ENCODE results near the gene MAP4K2. TPM values are rescaled to one million over a fixed set of nuclear protein-coding genes. Genes with fewer than 3 reads are reported as not detected.

The MAP4K2 gene
- total and polyA plus RNA-seq, 9 of the 15 experiments (the other 6 are each of a cell fraction or from before 2014, with no cell fraction given), result 0.13 to 14.5 (median 7.3) TPM

GRCh38 chr11:64778473-64779298 lies 24.3 kb downstream of the MAP4K2 start, which contains the start of gene SF1 (continued):
- TF ChIP-seq FOXJ2 (tag; IDR thresholded peaks at IDR 0.05) (0 out of 2 replicates have a peak, but pooled peaks have one; percentile 21), IRF2 (CRISPR knock-in tag; IDR thresholded peaks at IDR 0.05) (no peak), ATF7 (IDR thresholded peaks at IDR 0.05) (peak; percentile 98), PKNOX1 (IDR thresholded peaks at IDR 0.05) (peak; percentile 96), PHB (CRISPR knock-in tag; IDR thresholded peaks at IDR 0.05) (no peak), ETS1 (conservative IDR thresholded peaks at IDR 0.05; ENCODE audit: control insufficient read depth, low read depth, low read length) (peak; percentile 75; the same call in 1 of the 2 replicates), JUNB (CRISPR knock-in tag; conservative IDR thresholded peaks at IDR 0.05) (no peak), EP400 (IDR thresholded peaks at IDR 0.05) (peak; percentile 82), RAD21 (CRISPR knock-in tag; conservative IDR thresholded peaks at IDR 0.05 in 1 of 2, IDR thresholded peaks at IDR 0.05 in 1 of 2) (no peak), C11orf30 (IDR thresholded peaks at IDR 0.05; ENCODE audit: low read depth) (peak; percentile 81), MNT (conservative IDR thresholded peaks at IDR 0.05) (0 out of 4 replicates have a peak, but pooled peaks of 1 of the 2 experiments have one; percentile 37), ZNF766 (CRISPR knock-in tag; conservative IDR thresholded peaks at IDR 0.05) (no peak), SREBF2 (CRISPR knock-in tag; IDR thresholded peaks at IDR 0.05) (no peak), FOS (IDR thresholded peaks at IDR 0.05; ENCODE audit: extremely low read depth, insufficient read length) (peak; percentile 64), SPI1 (IDR thresholded peaks at IDR 0.05; ENCODE audit: borderline replicate concordance, low read depth, low read length) (peak; percentile 96), SNIP1 (IDR thresholded peaks at IDR 0.05; ENCODE audit: low read depth) (no peak), ASH1L (IDR thresholded peaks at IDR 0.05; ENCODE audit: borderline replicate concordance, low read depth, partially characterized antibody) (peak; percentile 79), KDM1A (IDR thresholded peaks at IDR 0.05) (peak in 1 of 2 experiments; percentile 50; a peak in 2 of 4 replicates), TBP (optimal IDR thresholded peaks at IDR 0.05; ENCODE audit: low read depth, low read length) (peak; percentile 90), SREBF1 (IDR thresholded peaks at IDR 0.05; ENCODE audit: borderline replicate concordance, low read depth, low read length) (no peak), LARP7 (IDR thresholded peaks at IDR 0.05) (no peak), POLR2A (conservative IDR thresholded peaks at IDR 0.05) (peak; percentile 89), ZNF3 (CRISPR knock-in tag; IDR thresholded peaks at IDR 0.05) (no peak), MTA2 (IDR thresholded peaks at IDR 0.05; ENCODE audit: low read depth) (no peak), FOXA3 (CRISPR knock-in tag; conservative IDR thresholded peaks at IDR 0.05 in 1 of 2, IDR thresholded peaks at IDR 0.05 in 1 of 2) (no peak), ZNF696 (CRISPR knock-in tag; conservative IDR thresholded peaks at IDR 0.05) (no peak)

Measured in K562 (cell line).